Posterior cingulate gyrus (tissue), 11 donors: ENCODE measurements around the gene HINT3.
"Not testable (repeated sequence)": the region's sequence is repeated elsewhere in the genome, so short reads cannot be mapped to it uniquely, and the experiment has no call there.

Source experiments
- DNase-seq, 10 donors: peaks; one replicate each; pipeline versions ENCODE4 v3.0.0 to v3.0.0-alpha.2; 2020 to 2021; ENCODE audit warnings: mixed read lengths in 3 of 10
- intact Hi-C: fragments of 100-400 bp; cut with DNase I; formaldehyde crosslinking; loops from one replicate; pipeline ENCODE4 v1.15.1; 2023

The HINT3 gene

DNA sequence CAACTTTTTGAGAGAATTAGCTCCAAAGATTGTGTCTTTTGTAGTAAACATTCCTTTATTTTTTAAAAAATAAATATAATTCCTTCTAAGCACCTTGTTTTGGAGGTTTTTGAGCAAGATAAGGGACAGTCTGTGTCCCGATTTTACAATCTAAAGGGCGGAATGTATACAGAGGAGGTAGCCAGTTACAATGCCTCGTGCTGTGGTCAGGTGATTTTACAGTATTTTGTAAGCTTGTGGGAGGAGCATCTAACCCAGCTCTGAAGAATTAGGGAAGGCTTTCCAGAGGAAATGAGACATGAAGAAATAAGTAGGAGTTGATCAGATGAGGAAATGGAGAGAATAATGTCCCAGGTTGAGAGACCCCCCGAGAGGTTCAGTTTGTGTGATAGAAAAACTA, 1.3 kb downstream of the HINT3 start:
- peak in 1 of 10 donors; percentile 13 for DNase-seq

DNA sequence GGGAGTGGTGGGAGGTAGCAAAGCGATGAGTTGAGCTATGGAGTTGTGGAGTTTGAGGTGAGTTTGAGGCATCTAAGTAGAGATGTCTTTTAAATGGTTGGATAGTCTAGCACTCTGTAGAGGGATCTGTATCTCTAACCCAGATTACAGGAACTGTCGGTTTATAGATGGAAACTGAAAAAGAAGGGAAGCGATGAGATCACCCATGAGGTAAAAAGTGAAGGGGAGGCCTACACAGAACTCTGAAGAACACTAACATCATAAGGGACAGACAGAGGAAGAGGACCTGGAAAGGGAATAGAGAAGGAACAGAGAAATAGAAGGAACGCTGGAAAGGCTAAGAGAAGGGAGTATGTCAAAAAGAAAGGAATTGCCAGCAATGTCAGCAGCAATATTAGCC, 2.5 kb downstream of the HINT3 start:
- intact Hi-C loops: loop anchor here (5.0 kb wide), 1 partner anchor 102 kb away; no protein-coding TSS in a partner anchor

More for the DNA sequence above, 1.3 kb downstream of the HINT3 start:
- intact Hi-C loops: loop anchor here (2.0 to 5.0 kb wide), 2 partner anchors 101 to 177 kb away; no protein-coding TSS in a partner anchor

DNA sequence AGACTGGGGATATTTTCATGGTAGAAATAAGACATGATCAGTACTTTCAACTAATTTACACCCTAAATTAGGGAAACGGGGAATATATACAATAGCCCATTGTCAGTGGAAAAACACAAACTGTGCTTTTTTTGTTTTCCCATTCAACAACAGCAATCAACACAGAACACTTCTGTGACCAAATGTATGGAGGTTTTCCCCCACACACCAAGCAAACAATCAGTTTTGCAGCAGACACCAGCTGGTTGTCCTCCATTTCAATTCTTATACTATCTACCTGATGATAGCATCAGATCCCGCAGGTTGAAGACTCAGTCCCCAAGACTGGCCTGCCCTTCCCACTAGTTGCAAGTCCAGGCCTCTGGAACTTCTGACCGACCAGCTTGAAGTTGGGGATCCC, 4.5 kb downstream of the HINT3 start:
- peak in 1 of 10 donors; percentile 55 for DNase-seq
- intact Hi-C loops: loop anchor here (5.0 kb wide), 1 partner anchor 834 kb away; no protein-coding TSS in a partner anchor

More for the DNA sequence above, 2.5 kb downstream of the HINT3 start:
- DNase-seq: no peak

DNA sequence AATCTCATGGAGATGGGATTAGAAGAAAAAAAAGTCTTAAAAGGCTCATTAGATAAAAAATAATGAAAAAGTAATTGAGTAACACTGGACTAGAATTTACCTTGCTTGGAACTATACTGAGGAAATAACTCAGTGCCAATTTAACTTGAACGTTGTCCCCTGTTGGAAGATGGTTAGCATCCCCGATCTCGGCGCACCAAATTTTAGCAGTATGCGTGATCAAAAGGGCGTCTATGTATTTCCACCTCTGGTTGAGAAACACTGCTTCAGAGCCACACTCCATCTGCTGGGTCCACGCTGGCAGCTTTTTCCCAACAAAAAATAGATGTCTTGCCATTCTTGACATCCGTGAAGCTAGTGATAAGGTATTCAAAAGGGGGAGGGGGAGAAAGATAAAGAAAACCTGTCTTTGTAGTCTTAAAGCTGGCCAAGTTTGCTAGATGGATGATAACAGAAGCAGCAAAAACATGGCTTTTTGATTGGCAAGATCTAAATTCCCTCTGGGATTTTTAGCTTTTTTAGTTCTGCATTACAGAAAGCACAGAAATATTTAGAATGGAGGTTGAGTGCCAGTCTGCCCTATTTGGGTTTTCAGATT, 6.4 kb downstream of the HINT3 start:
- peak in 1 of 10 donors; percentile 74 for DNase-seq
- intact Hi-C loops: loop anchor here (5.0 kb wide), 1 partner anchor 836 kb away; no protein-coding TSS in a partner anchor

DNA sequence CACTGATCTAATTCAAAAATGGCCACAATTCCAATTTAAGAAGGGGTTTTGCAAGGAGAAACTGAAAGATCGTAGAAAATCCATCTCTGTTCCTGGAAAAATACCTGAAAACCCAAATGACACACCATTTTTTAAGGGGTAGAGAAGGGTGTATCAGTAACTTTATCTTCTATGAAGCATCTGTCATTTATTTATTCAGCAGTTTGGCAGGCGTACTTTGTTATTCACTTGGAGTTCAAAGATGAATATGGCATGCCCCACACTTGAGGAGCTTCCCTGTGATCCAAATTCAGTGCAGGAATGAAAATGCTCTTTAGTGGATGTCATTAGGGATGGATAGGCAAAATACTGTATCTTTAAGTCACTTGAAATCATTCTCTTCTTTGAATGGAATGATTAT, 7.2 kb downstream of the HINT3 start:
- intact Hi-C loops: loop anchor here (5.0 kb wide), 1 partner anchor 837 kb away; no protein-coding TSS in a partner anchor
- DNase-seq: no peak

DNA sequence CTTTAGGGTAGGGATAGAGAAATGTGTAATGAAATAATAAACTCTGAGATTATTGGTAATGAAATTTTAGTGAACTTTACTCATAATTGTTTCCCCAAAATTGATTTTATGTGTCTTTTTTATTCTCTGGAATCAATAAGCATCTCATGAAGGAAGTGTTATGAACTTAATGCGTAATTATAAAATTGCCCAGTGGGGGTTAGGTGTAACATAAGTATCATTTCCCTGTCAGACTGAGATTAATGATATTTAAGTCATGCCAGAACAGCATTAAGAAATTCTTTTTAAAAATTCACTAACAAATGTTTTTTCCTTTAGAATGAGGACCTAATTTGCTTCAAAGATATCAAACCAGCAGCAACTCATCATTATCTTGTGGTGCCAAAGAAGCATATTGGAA, 10.0 kb downstream of the HINT3 start:
- intact Hi-C loops: no loop called here
- no peak for DNase-seq

DNA sequence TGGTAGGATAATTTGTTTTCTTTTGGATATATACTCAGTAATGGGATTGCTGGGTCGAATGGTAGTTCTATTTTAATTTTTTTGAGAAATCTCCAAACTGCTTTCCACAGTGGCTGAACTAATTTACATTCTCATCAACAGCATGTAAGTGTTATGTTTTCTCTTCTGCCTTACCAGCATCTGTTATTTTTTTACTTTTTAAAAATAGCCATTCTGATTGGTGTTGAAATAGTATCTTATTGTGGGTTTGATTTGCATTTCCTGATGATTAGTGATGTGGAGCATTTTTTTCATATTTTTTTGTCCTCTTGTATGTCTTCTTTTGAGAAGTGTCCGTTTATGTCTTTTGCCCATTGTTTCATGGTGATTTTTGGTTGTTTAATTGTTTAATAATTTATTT, 11.9 kb downstream of the HINT3 start:
- no peak for DNase-seq
- intact Hi-C loops: no loop called here

DNA sequence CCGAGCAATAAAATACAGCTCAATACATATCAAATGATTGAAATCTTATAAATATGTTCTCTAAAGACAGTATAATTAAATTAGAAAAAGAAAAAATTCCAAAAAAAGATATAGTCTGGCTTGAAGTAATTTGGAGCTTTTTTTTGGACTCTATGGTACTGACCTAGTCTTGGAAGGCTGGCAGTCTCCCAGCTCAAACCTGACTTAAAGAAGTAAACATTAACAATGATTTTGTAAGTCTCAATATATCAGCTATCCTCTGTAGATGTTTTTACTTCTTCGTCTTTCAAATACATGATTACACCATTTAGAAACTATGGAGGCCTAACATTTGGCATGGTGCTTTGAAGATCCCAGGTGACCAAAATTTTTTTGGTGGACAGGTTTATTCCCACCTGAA, 14.2 kb downstream of the HINT3 start:
- intact Hi-C loops: no loop called here
- no peak for DNase-seq

DNA sequence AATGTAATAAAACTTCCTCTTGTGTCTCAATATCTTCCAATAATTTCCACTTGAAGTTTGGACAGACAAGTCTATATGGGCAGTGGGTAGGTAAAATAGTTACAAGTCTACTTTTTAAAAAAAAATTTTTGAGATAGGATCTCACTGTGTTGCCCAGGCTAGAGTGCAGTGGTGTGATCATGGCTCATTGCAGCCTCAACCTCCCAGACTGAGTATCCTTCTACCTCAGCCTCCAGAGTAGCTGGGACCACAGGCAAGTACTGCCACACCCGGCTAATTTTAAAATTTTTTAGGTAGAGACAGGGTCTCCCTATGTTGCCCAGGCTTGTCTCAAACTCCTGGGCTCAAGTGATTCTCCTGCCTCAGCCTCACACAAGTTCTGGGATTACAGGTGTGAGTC, 15.9 kb downstream of the HINT3 start:
- DNase-seq, intact Hi-C loops: not testable (repeated sequence)

DNA sequence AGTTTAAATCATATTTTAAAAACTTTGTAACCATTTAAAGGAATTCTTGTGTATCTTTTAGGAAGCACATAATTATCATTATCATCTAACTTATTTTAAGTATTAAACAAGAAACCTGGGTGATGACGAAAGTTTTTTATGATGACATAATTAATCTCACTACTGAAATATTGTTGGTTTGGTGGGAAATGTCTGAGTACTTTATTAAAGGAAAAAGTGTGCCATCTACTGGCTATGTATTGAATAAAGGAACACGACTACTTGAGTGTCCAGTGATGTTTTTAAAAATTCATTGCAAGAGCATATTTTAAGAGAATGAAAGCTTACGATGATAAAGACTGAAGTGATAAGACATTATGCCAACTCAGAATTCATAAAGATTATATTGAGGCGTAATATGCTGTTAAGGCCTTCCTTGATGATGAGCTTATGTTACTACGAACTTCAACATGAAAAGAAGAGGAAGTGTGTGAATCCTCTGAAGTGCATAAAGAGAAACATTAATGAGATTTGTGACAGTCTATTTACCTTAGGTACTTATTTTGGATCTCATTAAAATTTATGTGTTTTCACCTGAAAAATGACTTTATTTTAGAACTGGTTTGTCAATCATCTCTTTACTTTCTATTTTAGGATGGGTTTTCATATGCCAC, 17.8 kb downstream of the HINT3 start:
- intact Hi-C loops: loop anchor here (2.0 kb wide), 1 partner anchor 194 kb away; no protein-coding TSS in a partner anchor

DNA sequence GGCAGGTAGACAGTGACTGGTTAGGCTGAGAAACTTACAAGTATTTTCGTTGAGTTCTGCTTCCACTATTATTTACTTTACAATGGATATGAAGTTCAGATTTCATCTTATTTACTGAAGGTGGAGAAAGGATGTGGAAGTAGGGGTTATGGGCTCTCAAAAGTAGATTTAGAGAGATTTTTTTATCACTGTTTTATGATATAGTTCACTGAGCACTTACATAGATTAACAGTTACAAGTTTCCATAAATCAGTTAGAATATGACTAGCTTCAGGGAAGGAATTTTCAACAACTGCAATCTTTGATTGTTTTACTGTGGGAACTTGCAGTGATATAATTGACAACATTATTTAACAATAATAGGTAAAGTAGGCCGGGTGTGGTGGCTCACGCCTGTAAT, 22.5 kb downstream of the HINT3 start:
- intact Hi-C loops: loop anchor here (5.0 kb wide), 1 partner anchor 667 kb away; no protein-coding TSS in a partner anchor
- DNase-seq: no peak

More for the DNA sequence above, 17.8 kb downstream of the HINT3 start:
- DNase-seq: no peak

DNA sequence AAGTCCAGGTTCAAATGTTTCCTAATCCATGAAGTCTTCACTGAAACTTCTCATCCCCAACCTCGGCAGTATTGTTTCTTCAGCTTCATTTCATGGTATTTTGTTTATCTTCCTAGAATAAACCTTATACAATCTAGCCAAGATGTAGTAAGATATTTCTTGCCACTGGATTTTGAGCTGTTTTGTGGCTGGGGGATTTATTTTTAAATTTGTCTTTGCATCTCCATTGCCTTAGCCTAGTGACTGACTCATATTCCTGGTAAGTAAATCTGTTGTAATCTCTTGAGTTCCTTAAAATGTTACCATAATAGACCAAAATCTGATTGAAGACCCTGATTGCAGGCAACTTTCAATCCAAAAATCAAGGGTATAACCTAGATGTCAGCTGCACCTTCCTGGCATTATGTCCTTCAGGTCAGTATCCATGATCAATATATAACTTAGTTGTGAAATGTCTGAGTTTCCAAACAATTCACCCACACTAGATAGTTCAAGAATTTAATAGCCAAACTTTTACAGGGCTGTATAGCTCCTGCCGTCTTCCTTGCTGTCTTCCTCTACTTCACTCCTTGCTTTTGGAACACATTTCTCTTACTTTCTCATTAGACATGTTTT, 25.1 kb downstream of the HINT3 start:
- intact Hi-C loops: no loop called here
- DNase-seq: no peak

DNA sequence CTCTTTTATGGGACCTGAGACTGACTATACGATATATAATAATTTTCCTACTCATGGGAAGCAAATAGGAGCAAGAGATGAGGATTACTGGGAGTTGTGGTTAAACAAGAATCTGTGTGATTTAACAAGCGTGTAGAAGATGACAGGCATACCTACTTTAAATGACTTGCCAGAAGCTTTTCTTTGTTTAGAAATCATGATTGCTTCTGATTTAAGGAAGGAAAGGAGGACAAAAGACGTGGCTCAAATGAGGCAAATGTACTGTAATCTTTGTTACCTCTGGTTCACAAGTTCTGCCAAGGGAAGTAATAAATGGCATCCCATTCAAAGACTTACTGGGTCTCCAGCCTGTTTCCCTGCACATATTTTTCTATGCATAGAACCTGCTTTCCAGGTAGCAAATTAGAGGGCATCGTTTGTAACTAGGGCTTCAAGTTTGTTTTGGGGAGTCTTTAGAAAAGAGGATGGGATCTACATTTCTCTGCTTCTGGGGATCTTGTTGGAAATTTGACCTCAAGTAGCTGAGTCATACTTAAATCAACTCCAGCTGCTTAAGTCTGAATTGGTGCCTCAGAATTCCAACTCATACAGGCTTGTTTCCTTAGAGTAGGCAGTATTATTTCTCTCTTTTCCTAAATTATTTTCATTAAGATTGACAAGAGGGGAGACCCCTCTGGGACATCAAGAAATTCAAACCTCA, 26.8 kb downstream of the HINT3 start:
- DNase-seq: no peak
- intact Hi-C loops: no loop called here

DNA sequence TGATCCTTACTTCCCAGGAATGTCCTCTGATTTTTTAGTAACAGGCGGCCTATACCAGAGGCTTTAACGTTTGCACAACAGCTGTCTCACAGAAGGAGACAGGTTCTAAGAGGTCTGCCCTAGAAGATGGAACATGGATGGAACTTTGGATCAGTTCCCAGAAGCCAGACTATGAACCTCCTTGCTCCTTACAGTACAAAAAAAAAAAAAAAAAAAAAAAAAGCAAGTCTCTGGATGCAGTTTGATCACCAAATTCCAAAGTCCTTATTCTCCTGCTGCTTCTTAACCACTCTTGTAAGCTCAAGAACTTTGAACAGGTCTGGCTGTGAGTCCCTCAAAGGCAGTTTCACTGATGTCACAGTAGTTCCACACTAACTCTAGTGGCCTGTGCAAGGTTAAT, 27.7 kb downstream of the HINT3 start:
- intact Hi-C loops: no loop called here
- no peak for DNase-seq

DNA sequence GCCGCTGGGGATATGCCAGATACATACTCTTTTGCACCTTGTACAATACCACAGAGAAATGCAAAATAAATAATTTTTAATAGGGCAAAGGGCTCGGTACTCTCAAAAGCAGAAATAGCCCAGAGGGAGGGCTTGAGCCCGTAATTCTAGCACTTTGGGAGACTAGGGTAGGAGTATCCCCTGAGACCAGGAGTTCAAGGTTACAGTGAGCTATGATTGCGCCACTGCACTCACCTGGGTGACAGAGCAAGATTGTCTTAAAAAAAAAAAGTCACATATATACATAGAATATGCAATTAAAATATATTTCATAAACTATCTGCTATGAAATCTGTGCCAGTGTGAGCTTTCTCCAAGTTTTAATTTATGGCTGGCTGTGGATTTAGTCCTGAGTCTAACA, 29.0 kb downstream of the HINT3 start:
- DNase-seq: no peak
- intact Hi-C loops: no loop called here

DNA sequence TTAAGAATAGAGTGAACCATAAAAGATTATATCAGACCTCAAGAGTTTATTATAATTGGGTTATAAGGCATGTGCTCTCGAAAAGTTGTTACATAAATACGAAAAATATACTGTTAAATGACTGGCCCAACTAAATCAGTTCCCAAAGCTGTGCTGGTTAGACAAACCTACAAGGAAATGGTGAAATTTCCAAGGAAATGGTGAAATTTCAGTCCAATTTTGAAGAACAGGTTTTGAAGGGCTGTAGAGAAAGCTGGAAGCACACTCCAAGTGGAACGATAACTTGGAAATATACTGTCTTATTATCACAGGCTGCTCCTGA, 29.4 kb downstream of the HINT3 start:
- no peak for DNase-seq
- intact Hi-C loops: no loop called here

DNA sequence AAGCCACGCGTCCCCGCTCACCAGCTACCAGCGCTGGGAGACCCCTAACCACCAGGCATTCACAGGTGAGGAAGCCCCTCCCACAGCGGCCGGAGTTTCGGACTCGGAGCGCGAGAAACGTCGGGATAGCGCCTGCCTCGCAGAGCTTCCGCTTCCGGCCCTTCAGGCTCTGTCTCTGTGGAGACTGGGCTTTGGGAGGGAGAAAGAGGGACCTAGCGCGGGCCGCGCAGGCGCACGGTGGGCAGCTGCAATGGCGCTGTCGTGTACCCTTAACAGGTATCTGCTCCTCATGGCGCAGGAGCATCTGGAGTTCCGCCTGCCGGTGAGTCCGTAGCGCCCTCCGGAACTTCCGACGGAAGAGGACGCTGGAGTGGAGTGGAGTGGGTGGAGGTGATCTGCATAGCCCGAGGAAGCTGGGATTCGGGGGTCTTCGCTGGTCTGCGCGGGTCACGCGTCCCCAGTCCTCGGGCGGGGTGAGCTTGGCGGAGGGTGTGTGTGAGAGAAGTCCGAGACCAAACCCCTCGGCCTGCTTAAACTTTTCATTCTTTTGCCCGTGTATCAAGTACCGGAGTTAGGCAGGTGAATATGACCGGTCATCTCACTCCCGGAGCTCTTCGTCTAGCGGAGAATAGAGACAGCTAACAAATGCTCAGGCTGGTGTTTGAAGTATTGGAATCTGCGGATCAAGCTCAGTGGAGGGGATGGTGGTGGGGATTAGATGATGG, 29.9 kb downstream of the HINT3 start, which contains the start of gene TRMT11:
Gene TRMT11 (plus strand): TSS at position 240 of the 725 bp plus-strand sequence. CDS start 11 bp downstream, at position 251.
- peak; percentile 81 to 98 (median 90) for DNase-seq
- intact Hi-C loops: no loop called here

DNA sequence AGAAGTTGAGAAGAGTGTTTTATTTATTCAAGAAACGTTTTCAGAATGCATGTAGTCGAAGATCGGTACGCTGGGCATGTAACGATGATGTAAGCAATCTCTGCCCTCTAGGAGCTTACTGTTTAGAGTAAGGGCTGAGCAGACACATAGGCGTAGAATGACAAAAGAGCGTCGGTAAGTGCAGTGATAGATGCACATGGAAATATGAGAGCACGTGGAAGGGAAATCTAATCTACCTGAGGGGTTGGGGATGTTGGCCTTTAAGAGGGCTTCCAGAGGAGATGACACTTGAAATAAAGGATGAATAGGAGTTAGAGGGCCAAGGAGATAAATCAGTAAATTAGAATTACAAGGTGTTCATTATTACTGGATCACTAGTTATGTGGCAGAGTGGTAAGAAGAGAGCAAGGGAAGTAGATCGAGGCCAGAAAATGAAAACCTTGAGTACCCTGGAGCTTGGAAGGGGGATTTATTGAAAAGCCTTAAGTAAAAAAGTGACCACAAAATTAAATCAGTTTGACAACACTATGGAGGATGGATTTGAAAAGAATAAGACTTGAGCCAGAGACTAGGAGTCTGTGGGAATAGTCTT, 30.6 kb downstream of the HINT3 start:
- intact Hi-C loops: no loop called here
- DNase-seq: no peak

DNA sequence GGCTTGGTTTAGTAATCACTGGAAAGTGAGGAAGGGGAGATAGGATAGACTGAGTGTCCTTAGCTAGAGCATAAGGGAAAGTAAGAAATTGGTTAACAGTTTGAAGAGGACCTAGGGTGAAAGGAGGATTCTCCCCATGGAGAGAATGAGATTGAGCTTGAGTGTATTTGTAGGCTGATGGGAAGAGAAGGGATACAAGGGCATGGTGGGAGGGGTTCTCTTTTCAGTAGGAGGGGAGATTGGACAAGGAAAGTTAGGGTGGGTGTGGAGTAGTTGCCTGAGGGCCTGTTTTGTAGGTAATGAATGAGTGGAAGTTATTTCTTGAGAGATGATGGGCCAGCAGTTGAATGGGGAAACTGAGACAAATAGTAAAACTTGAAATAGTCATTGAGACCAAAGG, 31.7 kb downstream of the HINT3 start:
- intact Hi-C loops: no loop called here
- DNase-seq: no peak

DNA sequence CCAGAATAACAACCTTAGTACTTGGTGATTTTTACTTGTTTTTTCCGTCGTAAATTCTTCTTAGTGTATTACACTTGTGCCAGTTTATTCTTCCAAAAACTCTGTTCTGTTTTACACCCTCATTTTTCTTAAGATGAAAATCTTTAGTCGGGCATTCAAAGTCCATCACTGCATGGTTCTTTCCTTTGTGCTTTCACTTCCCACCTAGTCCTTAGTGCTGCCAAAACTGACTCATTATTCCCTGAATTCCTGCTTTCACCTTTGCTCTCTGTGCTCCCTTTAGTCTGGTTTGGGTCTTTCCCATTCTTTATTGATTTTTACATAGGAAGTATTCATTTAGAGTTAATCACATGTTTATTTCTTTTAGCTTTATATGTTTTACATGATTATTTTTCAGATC, 33.1 kb downstream of the HINT3 start:
- intact Hi-C loops: no loop called here
- no peak for DNase-seq
